Glutamatergic neuron (in vitro differentiated cells): ENCODE results near the gene TNRC18. TPM values are rescaled to one million over a fixed set of nuclear protein-coding genes. Genes with fewer than 3 reads are reported as not detected.

Source experiments
- DNase-seq: peaks from one replicate; pipeline ENCODE4 v3.0.0; 2022
- H3K27ac Mint-ChIP-seq: one replicate; pipeline ENCODE4 v1.8.0; 2020; ENCODE audit warnings: mild to moderate bottlenecking, mixed read lengths, inconsistent platforms; ENCODE audit not compliant: unreplicated experiment
- H3K27me3 Mint-ChIP-seq: one replicate; pipeline ENCODE4 v1.8.0; 2020; ENCODE audit warnings: mild to moderate bottlenecking, moderate library complexity, mixed read lengths, inconsistent platforms; ENCODE audit not compliant: unreplicated experiment
- H3K36me3 Mint-ChIP-seq: one replicate; pipeline ENCODE4 v1.8.0; 2020; ENCODE audit warnings: mild to moderate bottlenecking, mixed read lengths, inconsistent platforms; ENCODE audit not compliant: unreplicated experiment
- H3K4me1 Mint-ChIP-seq: one replicate; pipeline ENCODE4 v1.8.0; 2020; ENCODE audit warnings: mild to moderate bottlenecking, low read depth, mixed read lengths, inconsistent platforms; ENCODE audit not compliant: unreplicated experiment
- H3K4me3 Mint-ChIP-seq: one replicate; pipeline ENCODE4 v1.8.0; 2020; ENCODE audit warnings: mild to moderate bottlenecking, mixed read lengths, inconsistent platforms; ENCODE audit not compliant: unreplicated experiment
- H3K9me3 Mint-ChIP-seq: one replicate; pipeline ENCODE4 v1.8.0; 2020; ENCODE audit warnings: mild to moderate bottlenecking, moderate library complexity, mixed read lengths, inconsistent platforms; ENCODE audit not compliant: unreplicated experiment
- CTCF ChIP-seq: fragments of 200-600 bp; sonication (generic); IDR thresholded peaks from one replicate; pipeline ENCODE4 v1.5.0; 2021; ENCODE audit not compliant: partially characterized antibody, unreplicated experiment
- total RNA-seq: library from RNA; stranded (reverse); fragmentation: NEBNext Ultra II Directional; extraction: Animal tissue kit (Norgen Biotek cat#: 25700); gene quantifications from one replicate; pipeline ENCODE4 v1.2.1, GENCODE V29; 2021; ENCODE audit not compliant: unreplicated experiment

The TNRC18 gene
- total RNA-seq, 1 donor from 2014 or later = 54.6 TPM

GRCh38 chr7:5417106-5418071 lies 6.2 kb downstream of the TNRC18 start:
- no peak for DNase-seq
- Mint-ChIP-seq H3K27me3 (peaks cover 19% of the 10 kb centered on the region), H3K4me1 (peaks cover 12% of the 10 kb centered on the region), H3K9me3 (peaks cover 7% of the 10 kb centered on the region), H3K36me3 (no peaks in the 10 kb centered on the region), H3K27ac (peak overlapping the region; percentile 91), H3K4me3 (peak overlapping the region; percentile 91)
- TF ChIP-seq CTCF = no peak

GRCh38 chr7:5414916-5415315 lies 8.7 kb downstream of the TNRC18 start:
- Mint-ChIP-seq H3K36me3 (no peaks in the 10 kb centered on the region), H3K27me3 (peaks cover 14% of the 10 kb centered on the region), H3K4me3 (no peak overlapping the region), H3K9me3 (peaks cover 12% of the 10 kb centered on the region), H3K4me1 (peaks cover 12% of the 10 kb centered on the region), H3K27ac (no peak overlapping the region)
- DNase-seq = no peak
- no peak for TF ChIP-seq CTCF

GRCh38 chr7:5413449-5413786 lies 10.2 kb downstream of the TNRC18 start:
- Mint-ChIP-seq H3K9me3 (peaks cover 9% of the 10 kb centered on the region), H3K4me3 (no peak overlapping the region), H3K4me1 (peaks cover 11% of the 10 kb centered on the region), H3K27ac (no peak overlapping the region), H3K36me3 (no peaks in the 10 kb centered on the region), H3K27me3 (peaks cover 10% of the 10 kb centered on the region)
- TF ChIP-seq CTCF = no peak
- no peak for DNase-seq

GRCh38 chr7:5408777-5409176 lies 14.9 kb downstream of the TNRC18 start:
- Mint-ChIP-seq H3K9me3 (peaks cover 8% of the 10 kb centered on the region), H3K36me3 (no peaks in the 10 kb centered on the region), H3K27ac (no peak overlapping the region), H3K4me3 (no peak overlapping the region), H3K4me1 (peaks cover 6% of the 10 kb centered on the region), H3K27me3 (peaks cover 5% of the 10 kb centered on the region)
- DNase-seq = no peak
- TF ChIP-seq CTCF = no peak
